AG20443 (cell line): ENCODE results near the gene PRIMPOL.
"Not testable (repeated sequence)": the region's sequence is repeated elsewhere in the genome, so short reads cannot be mapped to it uniquely, and the experiment has no call there.

Source experiments
- DNase-seq: peaks from one replicate; pipeline ENCODE4 v3.0.0; 2012; ENCODE audit warnings: low spot score, mixed read lengths

Gene PRIMPOL

DNA sequence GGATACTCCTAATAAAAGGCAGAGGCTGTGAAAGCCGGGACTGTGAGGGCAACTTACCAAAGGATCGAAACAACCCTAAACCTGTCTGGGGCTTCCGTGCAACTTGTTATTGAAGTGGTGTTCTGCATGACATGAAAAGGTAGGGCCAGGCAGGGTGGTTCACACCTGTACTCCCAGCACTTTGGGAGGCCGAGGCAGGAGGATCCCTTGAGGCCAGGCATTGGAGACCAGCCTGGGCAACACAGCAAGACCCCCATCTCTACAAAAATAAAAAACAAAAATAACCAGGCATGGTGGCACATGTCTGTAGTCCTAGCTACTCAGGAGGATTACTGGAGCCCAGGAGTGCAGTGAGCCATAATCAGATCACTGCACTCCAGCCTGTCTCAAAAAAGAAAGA lies 12.6 kb upstream of the PRIMPOL start:
- no peak for DNase-seq

DNA sequence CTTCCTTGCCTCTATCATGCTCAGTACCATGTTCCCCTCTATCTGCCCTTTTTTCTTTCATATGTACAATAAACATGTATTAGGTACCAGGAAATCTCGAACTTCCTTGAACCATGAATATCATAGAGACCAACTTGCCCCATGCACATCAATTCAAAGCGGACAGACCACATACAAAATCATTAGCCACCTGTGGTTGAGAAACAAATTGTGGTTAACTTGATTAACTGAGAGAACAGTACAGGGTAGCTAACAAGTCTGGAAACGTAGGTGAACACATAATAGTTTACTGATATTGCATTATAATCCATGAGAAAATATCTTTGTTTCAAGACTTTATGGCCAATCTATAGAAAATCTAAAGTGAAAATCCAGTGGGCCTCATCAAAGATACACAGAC lies 8.5 kb upstream of the PRIMPOL start:
- no peak for DNase-seq

DNA sequence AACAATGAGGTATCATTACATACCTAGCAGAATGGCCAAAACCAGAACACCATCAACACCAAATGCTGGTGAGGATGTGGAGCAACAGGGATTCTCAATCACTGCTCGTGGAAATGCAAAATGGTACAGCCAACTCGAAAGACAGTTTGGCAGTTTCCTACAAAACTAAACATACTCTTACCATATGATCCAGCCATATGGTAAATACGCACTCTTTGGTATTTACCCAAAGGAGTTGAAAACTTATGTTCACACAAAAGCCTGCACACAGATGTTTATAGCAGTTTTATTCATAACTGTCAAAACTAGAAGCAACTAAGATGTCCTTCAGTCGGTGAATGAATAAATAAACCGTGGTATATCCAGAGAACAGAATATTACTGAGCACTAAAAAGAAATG lies 8.1 kb upstream of the PRIMPOL start:
- DNase-seq: no peak

DNA sequence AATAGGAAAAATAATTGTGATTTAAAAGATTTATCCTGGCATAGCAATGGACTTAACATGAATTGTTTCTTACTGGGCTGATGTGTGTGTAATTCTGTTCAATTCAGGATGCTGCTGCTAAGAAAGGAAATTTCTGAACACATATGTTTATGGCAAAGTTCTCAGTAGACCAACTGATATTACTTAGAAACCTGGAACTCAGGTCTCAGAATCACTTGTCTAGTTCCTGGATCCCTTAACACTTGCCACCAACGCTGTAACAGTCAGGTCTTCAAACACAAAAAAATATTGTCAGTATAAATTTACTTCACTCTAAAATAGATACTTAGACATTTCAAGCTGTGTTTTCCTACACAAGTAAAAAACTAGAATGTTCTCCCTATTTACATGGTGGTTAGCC lies 5.8 kb upstream of the PRIMPOL start:
- DNase-seq: no peak

DNA sequence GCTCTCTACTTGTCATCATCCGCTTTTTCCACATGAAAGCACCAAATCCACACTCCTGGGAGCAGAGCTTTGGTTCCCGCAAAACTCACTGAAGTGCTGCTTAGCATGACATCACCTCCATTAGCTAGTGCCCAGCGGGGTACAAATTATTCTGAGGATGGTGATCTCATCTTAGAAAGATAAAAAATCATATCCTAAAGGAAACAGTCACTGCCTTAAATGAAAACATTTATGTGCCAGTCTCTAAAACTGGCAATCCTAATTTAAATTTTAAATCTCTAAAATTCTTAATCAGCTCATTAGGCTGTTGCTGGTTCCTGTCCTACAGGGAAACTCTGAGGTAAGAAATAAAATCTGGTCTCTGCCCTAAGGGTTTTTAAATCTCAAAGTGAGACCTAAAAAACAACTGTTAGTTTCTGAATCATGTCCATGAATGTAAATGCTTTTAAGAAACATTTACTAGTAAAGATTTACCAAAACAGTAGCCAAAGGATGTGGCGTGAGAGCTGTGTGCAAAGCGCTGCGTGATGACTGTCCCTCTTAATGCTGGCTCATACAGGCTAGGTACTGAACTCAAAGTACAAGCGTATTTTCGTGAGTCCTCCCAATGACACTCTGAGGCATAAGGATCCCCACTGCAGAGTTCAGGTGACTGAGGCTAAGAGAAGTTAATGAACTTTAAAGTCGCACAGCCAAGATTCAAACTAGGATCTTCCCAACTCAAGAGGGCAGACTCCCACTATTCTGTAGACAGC lies 4.8 kb upstream of the PRIMPOL start:
- DNase-seq: no peak

DNA sequence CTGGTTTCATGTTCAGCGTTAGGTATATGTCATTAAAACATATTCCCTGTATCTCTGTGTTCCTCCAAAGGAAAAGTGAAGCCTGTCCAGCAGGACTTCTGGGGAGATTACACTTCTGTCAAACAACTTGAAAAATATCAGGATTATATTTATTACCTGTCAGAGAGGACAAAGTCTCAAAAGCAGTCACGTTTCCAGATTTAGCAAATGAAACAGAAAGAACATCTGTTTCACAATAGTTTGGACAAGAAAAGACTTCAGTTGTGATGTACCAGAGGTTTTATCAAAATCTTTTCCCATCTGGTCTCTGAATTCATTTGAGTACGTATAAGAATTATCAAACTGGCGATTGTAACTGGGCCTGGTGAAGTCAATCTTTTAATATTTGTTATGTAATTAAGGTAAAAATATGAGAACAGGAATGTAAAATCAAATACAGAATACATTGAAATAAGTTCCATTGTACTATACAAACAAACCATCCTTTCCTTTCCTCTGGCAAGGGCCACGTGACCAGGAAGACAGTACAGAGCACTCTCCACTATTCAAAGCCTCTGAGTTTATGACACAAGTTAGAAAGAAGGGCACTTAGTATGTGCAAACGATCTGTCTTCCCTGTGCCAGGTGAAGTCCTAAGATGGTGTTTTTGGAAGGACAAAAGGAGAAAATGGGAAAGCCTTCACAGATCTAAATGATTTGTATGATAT lies 3.5 kb upstream of the PRIMPOL start:
- no peak for DNase-seq

DNA sequence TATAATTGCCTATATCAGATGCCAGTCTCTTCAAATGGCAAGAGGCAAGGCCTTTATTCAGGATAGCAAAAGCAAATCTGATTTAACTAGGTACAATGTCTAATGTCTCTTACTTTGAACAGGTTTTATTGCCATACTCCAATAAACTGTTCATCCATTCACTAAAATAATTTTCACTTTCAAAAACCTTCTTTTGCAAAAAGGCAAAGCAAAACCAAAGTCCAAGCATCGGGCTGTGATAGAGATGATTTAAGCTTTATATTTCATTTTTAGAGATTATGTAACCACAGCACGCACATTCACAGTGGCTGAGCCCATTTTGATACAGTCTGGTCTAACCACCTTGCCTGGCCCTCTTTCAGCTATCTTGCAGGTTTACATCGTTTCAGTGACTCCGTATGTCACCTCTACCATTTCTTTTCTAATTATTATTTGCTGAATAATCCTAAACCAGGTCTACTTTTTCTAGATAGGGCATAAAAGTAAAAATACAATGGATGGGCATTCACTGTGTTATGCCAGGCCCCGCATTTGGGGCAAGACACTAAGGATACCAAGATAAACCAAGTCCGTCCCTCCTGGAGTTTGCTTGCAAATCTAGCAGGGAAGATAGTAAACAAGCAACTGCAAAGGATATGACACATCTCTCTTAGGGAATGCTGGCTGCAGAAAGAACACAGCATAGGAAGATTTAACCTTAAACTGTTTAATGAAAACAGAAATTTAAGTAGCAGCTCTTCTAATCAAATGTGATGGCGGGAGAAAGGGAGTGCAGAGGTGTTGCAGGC lies 2.1 kb upstream of the PRIMPOL start:
- no peak for DNase-seq

DNA sequence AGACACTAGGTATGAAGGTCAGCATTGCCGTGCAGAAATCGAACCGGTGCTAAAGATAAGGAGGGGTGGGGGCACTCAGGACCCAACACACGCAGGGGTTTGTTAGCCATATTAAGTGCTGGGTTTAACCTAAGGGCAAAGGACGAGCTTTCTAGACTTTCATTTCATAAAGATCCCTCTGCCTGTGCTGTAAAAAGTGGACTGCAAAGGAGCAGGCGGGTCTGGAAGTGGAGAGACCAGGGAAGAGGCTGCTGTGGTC lies 1.6 kb upstream of the PRIMPOL start:
- DNase-seq: no peak

DNA sequence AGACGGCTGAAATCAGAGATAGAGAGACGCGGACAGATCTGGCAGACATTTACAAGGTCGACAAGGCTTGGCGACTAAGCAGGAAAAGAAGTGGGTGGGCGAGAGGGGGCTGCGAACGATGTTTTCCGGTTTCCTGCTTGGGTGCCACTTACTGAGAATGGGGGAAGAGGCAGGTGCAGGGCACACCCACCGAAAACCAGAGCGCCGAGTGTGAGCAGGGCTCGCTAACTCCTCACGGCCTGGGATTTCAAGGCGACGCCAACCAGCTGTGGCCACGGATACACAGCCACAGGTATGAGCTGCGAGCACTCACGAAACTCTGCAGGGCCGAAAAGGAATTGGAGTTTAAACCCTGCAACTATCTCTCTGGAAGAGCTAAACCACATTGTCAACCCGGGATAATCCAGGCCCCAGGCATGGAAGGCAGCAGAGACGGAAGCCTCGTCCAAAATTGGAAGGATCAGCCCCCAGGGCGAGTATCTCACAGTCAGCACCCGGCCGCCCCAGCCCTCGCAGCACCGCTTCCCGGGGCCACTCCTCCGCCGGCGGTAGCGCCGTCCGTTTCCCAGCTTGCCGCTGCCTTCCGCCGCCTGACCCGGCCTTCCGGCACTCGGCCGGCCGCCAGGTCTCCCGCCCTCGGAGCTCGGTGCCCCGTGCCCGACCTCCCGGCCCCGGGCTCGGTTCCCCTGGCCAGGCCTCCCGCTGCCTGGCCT lies 1.1 kb upstream of the PRIMPOL start:
- peak; percentile 66 for DNase-seq

DNA sequence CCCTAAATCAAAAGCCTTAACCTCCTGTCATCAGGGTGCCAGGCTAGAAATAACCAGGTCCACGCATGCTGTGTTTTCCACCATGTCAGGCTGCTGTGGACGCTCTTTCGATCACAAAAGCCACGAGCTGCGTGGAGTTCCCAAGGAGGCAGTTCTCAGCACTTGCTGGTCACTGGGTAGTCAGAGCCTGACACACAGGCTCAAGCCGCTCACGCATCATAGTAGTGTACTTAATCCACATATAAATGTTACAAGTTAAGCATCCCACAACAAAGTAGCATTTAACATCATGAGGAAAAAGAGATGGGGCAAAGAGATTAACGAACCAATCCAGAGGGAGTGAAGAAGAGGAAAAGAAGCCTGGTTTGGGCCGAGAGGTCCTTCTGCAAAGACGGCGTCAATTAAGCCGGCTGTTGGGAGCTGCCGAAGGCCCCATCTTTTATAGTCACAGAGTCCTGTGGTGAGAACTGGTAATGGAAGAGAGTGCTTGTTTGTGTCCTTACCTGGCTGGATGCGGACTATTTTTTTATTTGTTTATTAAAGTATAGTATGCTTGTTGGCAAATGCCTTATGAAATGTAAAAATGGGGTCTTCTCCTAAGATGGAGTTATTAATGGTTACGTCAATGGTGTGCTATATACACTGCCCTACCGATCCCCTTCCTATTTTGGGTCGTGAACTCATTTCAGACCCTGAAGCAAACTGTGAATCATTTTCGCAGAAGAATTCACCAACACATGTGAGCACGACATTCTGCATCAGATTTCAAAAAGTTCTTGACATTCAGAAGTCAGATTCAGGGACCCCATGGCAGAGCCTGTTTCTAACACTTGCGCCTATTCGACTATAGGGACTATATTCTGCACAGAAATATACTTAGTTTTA lies 675 bp downstream of the PRIMPOL start:
- DNase-seq: peak; percentile 38

DNA sequence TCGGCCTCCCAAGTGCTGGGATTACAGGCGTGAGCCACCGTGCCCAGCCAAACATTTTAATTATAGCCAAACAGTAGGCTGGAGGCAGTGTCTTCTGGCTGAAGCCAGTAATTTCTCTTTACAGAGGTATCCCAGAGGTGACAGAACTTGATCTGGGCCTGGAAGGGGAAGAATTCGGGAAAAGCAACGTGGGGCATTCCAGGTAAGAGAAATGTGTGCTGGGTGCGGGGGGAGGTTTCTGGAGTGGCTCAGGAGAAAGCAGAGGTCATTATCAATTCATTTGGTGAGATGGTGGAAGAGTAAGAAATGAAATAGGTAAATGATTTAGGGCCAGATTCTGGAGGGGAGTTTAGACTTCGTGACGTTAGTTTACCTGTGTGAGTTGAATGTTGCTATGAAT lies 2.4 kb downstream of the PRIMPOL start:
- no peak for DNase-seq

DNA sequence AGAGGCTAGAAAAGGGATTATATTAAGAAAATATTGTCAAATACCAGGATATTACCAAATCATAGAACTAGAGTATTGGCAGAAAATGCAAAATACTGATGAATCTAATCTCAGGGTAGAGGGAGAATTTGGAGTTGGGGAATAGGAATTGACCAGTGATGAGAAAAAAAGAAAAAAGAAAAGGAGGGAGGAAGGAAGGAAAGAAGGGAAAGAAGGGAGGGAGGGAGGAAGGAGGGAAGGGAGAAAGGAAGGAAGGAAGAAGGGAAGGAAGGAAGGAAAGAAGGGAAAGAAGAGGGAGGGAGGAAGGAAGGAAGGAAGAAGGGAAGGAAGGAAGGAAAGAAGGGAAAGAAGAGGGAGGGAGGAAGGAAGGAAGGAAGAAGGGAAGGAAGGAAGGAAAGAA lies 3.1 kb downstream of the PRIMPOL start:
- DNase-seq: not testable (repeated sequence)

DNA sequence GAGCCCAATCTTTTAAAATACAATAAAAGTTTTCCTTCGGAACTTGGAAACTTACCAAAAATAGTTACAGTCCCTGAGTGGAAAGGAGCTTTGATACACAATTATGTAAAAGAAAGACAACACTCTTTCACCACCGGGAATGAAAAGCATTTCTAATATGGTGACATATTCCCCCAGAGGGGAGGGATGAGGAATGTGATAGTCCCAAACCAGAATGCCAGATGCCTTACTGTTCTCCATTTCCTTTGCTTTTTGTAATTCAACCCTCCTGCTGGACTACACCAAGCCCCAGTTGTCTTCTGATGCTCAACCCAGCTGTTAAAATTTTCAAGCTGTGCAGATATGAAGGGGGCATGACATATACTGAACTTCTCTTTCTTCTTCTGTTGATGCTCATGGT lies 4.1 kb downstream of the PRIMPOL start:
- peak; percentile 54 for DNase-seq

DNA sequence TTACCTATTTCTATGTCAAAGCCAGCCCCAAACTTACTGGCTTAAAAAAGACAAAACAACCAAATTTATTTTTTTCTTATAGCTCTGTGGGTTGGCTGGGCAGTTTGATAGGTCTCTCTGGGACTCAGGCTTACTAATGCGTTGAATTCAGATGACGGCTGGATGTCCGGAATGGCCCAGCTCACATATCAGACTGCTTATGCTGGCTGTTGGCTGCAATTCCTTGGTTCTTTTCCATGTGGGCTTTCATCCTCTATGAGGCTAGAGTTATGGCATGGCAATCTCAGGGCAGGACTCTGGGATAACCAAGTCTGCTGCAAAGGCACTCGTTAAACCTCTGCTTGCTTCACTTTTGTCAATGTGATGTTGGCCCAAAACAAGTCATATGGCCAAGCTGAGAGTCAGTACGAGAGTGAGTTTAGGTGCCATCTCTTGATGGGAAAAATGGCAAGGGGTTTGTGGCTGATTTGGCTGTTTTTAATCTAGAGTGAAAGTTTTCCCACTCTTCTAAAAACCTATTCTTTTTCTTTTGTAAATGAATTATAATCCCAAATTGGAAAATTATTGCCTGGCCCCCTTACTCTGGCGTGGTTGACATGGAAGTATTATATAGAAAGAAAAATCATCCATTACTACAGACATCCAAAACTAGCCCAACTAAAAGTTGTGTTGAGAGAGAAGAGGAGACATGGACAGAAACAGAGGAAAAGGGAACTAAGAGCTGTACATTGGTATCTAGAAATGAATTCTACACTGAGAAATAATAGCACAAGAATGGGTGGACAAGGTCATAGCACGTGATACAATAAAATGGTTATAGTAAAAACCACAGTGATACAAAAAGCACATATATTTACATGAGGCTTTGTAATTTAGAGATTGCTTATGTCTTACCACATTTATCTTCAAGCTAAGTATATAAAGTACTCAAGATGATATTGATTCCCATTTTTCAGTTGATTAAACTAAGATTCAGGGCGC lies 6.6 kb downstream of the PRIMPOL start:
- DNase-seq: no peak

DNA sequence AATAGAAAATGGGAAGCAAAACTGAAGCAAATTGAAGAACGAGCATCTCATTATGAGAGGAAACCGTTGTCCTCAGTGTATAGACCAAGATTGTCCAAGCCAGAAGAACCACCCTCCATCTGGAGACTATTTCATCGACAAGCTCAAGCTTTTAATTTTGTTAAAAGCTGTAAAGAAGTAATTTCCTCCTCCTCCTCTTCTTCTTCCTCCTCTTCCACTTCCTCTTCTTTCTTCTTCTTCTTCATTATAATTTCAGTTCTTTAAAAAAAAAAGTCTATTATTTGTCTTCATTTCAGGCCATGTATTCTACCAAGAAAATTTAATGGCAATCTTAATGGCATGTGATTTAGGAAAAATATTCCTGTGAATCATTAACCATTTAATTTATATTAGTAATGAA lies 7.6 kb downstream of the PRIMPOL start:
- DNase-seq: no peak

DNA sequence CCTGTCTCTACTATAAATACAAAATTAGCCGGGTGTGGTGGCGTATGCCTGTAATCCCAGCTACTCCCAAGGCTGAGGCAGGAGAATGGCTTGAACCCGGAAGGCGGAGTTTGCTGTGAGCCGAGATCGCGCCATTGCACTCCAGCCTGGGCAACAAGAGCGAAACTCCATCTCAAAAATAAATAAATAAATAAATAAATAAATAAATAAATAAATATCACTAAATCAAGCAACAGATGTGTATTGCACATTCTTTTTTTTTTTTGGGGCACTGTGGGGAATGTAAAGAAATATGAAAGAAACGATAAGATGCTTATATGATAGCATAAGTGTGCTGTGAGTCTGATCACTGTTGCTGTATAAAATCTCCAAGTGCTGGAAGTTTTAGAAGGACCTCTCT lies 8.3 kb downstream of the PRIMPOL start:
- DNase-seq: not testable (repeated sequence)

DNA sequence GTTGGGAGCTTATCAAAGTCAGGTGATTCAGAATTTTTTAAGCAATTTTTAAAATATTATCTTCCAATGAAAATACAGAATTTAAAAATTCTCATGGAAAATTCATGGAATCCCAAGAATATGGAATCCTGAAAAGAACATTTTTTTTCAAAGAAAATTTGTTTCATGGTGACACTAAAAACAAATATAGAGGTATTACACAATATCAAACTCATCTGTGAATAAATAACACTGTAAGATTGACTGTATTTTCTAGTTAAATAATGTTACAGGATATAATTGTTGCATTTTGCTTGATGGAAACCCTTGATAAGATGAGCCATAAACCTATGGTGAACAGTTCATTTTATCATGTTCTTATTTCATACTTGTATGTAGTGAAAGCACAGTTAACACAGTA lies 11.4 kb downstream of the PRIMPOL start:
- no peak for DNase-seq

DNA sequence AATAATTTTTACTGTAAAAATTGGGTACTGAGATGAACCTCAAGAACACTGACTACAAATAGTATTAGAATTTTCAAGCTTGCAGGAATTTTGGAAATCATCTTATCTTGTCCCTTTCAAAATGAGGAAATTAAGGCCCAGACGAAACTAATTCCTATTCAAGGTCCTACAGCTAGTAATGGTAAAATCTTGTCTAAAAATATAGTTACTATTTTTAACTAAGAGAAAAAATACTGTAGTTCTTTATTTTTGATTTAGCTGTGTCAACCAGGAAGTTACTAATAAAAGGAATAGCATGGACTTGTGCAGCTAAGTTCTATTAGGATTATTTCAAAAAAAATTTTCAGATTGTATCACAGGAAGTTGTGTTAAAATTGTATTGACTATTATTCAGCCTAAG lies 12.7 kb downstream of the PRIMPOL start:
- DNase-seq: no peak

DNA sequence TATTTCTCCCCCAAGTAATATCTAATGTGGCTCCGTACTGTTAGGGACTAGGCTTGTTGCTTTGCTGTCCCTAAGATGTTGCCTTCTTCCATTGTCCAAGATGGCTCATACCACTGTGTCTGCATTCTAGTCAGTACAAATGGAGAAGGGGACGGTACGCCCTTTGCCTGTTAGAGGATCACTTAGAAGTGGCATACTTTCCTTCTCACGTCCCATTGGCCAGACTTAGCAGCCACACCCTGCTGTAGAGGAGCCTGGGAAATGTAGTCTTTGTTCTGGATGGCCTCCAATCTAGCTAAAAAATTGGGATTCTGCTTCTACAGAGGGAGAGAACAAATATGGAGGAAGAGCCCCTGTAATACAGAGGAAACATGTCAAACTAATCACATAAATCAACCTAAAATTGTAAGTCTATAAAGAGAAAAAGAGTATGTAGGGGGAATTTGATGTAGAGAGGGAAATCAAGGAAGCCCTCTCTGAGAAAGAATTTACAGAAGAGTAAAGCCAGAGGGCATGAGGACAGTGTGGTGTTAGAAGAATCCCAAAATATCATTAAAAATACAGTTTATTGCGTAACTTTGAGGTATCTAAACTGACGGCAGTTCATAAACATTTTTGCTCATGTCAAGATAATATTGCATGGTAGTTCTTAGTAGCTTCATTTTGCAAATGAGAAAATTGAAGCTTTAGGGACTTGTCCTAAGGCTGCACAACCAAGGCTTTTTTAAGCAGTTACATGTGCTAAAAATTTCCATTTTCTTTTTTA lies 15.1 kb downstream of the PRIMPOL start:
- peak; percentile 59 for DNase-seq

DNA sequence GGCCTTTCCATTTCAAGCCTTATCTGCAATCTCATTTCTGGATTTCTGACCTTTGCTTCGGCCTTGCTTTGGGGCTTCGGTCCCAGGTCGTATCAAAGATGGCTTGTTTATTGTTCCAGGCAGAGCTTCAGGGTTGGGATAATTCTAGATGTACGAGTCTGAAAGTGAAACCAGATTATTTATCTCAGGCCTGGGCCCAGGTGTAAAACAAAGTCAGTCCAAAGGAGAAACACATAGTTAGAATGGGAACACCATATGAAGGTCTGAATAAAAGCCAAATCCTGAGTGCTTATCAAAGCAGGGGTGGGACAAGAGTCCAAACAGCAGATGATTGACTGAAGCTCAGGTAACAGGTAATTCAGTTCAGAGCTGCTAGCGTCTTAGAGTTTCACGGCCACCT lies 17.1 kb downstream of the PRIMPOL start:
- no peak for DNase-seq
